ENCODE results near the gene FBXL20. TPM values are rescaled to one million over a fixed set of nuclear protein-coding genes. Genes with fewer than 3 reads are reported as not detected.

FBXL20 gene
- total and polyA plus RNA-seq, 2 donors (not counting 3 experiments of a cell fraction or from before 2014, with no cell fraction given): 4.6 to 18.0 TPM

DNA sequence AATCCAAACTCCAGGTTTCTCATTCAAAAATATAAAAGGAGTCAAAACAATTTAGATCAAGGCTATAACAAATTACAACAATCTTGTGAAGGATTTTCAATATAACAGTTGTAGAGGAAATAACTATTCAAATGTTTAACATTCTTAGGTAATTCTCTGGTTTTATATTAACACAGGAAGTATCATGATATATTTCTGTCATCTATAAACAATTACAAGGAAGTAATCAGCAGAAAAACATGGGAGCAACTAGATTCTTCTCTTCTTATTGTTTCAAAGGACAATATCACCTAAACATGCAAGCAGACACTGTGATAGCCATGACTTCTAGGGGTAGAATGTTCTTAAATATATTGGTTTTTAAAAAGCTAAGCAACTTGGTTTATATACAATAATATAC, 49.9 kb downstream of the FBXL20 start:
- Histone ChIP-seq H3K4me3 (replicated peaks in 1 of 3; ENCODE audit: insufficient read depth in 1 of 3, low read depth in 1 of 3, low read length in 3 of 3) (no peak overlapping the region), H3K4me2 (ENCODE audit: insufficient read depth, low read length) (peak overlapping the region; percentile 55), H3K9me3 (replicated peaks; ENCODE audit: control insufficient read depth, insufficient read depth, low read length) (no peaks in the 10 kb centered on the region), H3K9me1 (replicated peaks; ENCODE audit: control insufficient read depth, extremely low read depth, insufficient read depth, low read length) (no peaks in the 10 kb centered on the region), H4K20me1 (replicated peaks; ENCODE audit: control insufficient read depth, extremely low read depth, insufficient read depth, low read length) (peaks cover 4% of the 10 kb centered on the region), H2AFZ (ENCODE audit: low read depth, low read length) (no peak overlapping the region), H3K9ac (replicated peaks; ENCODE audit: extremely low read depth, insufficient read depth, low read length) (no peak overlapping the region), H3K27ac (ENCODE audit: insufficient read depth, low read depth, low read length) (no peak overlapping the region), H3K36me3 (ENCODE audit: control insufficient read depth in 2 of 2, extremely low read depth in 1 of 2, insufficient read depth in 2 of 2, low read length in 2 of 2) (no peaks in the 10 kb centered on the region), H3K27me3 (ENCODE audit: control insufficient read depth in 2 of 2, insufficient read depth in 2 of 2, low read length in 2 of 2) (no peaks in the 10 kb centered on the region), H3K79me2 (ENCODE audit: control insufficient read depth, insufficient read depth, low read length) (no peaks in the 10 kb centered on the region), H3K4me1 (ENCODE audit: control insufficient read depth, extremely low read depth, insufficient read depth, low read length) (peaks cover 14% of the 10 kb centered on the region)
- peak; percentile 16 for TF ChIP-seq JUN (IDR thresholded peaks at IDR 0.05; ENCODE audit: borderline replicate concordance, insufficient read depth, insufficient read length, low read depth)
- TF ChIP-seq GATA2 (IDR thresholded peaks at IDR 0.05; ENCODE audit: insufficient read depth, insufficient read length, low read depth, low read length): no peak
- no peak for TF ChIP-seq MAX (IDR thresholded peaks at IDR 0.05; ENCODE audit: insufficient read depth, insufficient read length)
- TF ChIP-seq POLR2A (IDR thresholded peaks at IDR 0.05; ENCODE audit: low read depth, low read length): no peak
- no peak for TF ChIP-seq CTCF (IDR thresholded peaks at IDR 0.05; ENCODE audit: extremely low read depth in 1 of 2, insufficient read depth in 1 of 2, low read depth in 1 of 2, low read length in 2 of 2)
- TF ChIP-seq POLR2AphosphoS5 (IDR thresholded peaks at IDR 0.05; ENCODE audit: insufficient read depth, low read depth, low read length): no peak
- TF ChIP-seq MYC (IDR thresholded peaks at IDR 0.05; ENCODE audit: low read depth, low read length): no peak
- no peak for TF ChIP-seq FOS (IDR thresholded peaks at IDR 0.05; ENCODE audit: borderline replicate concordance, insufficient read depth, low read length)
- no peak for TF ChIP-seq EZH2 (IDR thresholded peaks at IDR 0.05; ENCODE audit: borderline replicate concordance, low read depth, low read length, severe bottlenecking)
- dilution Hi-C loops (cut with MboI; ENCODE audit: extremely low pct_ligation_motif_present, low sequenced_read_pairs): no loop called here
- peak; percentile 43 for DNase-seq (ENCODE audit: low read depth, low spot score)
- BruUV-seq (replicated peaks): no TSS peak
- FAIRE-seq: peak; percentile 48
- CTCF ChIA-PET: interaction anchor here (1.0 to 2.2 kb wide), 6 partner anchors 14 to 145 kb away, joined by 3 to 12 read pairs (median 4); no protein-coding TSS in a partner anchor
- intact Hi-C loops (cut with micrococcal nuclease): no loop called here
- POLR2A ChIA-PET: interaction anchor here (1.2 kb wide), 1 partner anchor 13 kb away, joined by 4 read pairs; no protein-coding TSS in a partner anchor

All from endothelial cell of umbilical vein (primary cell).